T-helper 17 cell (primary cell): ENCODE measurements around the gene ASNS. TPM values are rescaled to one million over a fixed set of nuclear protein-coding genes. Genes with fewer than 3 reads are reported as not detected.
A peak's percentile ranks its signal among the peaks of the same experiment; 100 is the strongest.
"Not testable (repeated sequence)": the region's sequence is repeated elsewhere in the genome, so short reads cannot be mapped to it uniquely, and the experiment has no call there.

ENCODE experiments used
- ATAC-seq: fragments of 150-1000 bp; cut with Tn5 transposase; 2 replicates; pipeline ENCODE4 v1.10.0; 2021; ENCODE audit warnings: mild to moderate bottlenecking, moderate library complexity
- DNase-seq, 3 donors: peaks; one replicate each; pipeline versions ENCODE4 v3.0.0 to v3.0.0-alpha.2; 2020 to 2021
- H3K9me3 ChIP-seq: one replicate; pipeline ENCODE4 v1.7.0; 2013; ENCODE audit warnings: low read length, mild to moderate bottlenecking; ENCODE audit not compliant: control insufficient read depth, poor library complexity, severe bottlenecking
- H3K27ac Mint-ChIP-seq: one replicate; pipeline ENCODE4 v1.8.0; 2022; ENCODE audit warnings: mild to moderate bottlenecking, moderate library complexity, mixed read lengths
- H3K27me3 Mint-ChIP-seq: one replicate; pipeline ENCODE4 v1.8.0; 2022; ENCODE audit warnings: mixed read lengths
- H3K36me3 Mint-ChIP-seq: one replicate; pipeline ENCODE4 v1.8.0; 2022; ENCODE audit warnings: low read depth, mixed read lengths
- H3K4me1 Mint-ChIP-seq: one replicate; pipeline ENCODE4 v1.8.0; 2022; ENCODE audit warnings: mild to moderate bottlenecking, mixed read lengths
- H3K4me3 Mint-ChIP-seq: one replicate; pipeline ENCODE4 v1.8.0; 2022; ENCODE audit warnings: mild to moderate bottlenecking, moderate library complexity, mixed read lengths
- total RNA-seq, 4 donors: library from RNA in 2 of 4; stranded (reverse) in 2 of 4; gene quantifications; one replicate each; pipeline ENCODE4 v1.2.3 and lab custom pipeline; 2022 to 2026

Gene ASNS, protein sequence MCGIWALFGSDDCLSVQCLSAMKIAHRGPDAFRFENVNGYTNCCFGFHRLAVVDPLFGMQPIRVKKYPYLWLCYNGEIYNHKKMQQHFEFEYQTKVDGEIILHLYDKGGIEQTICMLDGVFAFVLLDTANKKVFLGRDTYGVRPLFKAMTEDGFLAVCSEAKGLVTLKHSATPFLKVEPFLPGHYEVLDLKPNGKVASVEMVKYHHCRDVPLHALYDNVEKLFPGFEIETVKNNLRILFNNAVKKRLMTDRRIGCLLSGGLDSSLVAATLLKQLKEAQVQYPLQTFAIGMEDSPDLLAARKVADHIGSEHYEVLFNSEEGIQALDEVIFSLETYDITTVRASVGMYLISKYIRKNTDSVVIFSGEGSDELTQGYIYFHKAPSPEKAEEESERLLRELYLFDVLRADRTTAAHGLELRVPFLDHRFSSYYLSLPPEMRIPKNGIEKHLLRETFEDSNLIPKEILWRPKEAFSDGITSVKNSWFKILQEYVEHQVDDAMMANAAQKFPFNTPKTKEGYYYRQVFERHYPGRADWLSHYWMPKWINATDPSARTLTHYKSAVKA
- total RNA-seq = 10 to 100 TPM; 22.1 to 22.7 TPM
- 2.3 to 7.5 reads per million in 2 donors for total RNA-seq (lab: John Stamatoyannopoulos, UW)

DNA sequence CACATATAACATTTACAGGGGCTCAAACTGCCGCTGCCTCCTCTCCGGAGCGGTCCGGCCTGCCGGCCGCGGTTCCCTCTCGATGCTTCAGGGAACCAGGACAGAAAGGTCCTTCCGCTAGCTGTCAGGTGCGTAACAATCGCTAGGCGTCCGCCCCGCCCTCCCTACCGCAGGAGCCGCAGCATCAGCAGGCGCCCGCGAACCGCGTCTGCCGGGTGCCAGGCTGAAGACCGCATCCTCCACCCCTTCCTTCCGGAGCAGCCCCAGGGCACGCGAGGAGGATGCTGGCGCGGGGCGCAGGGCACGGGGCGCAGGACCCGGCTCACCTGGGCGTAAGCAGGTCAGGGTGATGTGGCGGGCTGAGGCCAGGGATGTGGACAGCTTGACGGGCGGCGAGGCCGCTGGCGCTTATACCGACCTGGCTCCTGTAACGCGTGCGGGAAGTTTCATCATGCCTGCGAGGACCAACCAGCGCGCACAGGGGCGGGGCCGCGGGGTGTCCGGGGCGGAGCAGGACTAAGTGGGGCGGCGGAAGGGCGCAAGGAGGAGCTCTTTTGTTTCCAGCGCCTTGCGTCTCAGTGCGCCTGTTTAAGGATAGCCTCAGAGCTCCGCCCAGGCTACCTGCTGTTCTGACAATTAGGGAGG is at the start of gene ASNS:
Gene ASNS (minus strand): TSS at position 384 of the 645 bp plus-strand sequence. CDS start 3,252 bp downstream, outside the sequence.
- no peaks in the 10 kb centered on the region for H3K36me3 Mint-ChIP-seq
- peak; percentile 88 for ATAC-seq

GRCh38 chr7:97921254-97921653 is 49.0 kb upstream of the ASNS start:
- not testable (repeated sequence) for H3K27ac Mint-ChIP-seq, H3K4me3 Mint-ChIP-seq, ATAC-seq, H3K27me3 Mint-ChIP-seq, DNase-seq, H3K36me3 Mint-ChIP-seq, H3K9me3 ChIP-seq, H3K4me1 Mint-ChIP-seq

More for the DNA sequence above, at the start of gene ASNS:
- Mint-ChIP-seq H3K27me3 (no peaks in the 10 kb centered on the region), H3K4me3 (peak within 1 kb of the TSS; percentile 91), H3K27ac (peak within 1 kb of the TSS; percentile 89), H3K4me1 (peaks cover 12% of the 10 kb centered on the region)
- no peaks in the 10 kb centered on the region for H3K9me3 ChIP-seq
- peak; percentile 58 to 68 (median 67) for DNase-seq

- H3K27me3 Mint-ChIP-seq, DNase-seq, H3K9me3 ChIP-seq, H3K27ac Mint-ChIP-seq, H3K4me1 Mint-ChIP-seq, H3K36me3 Mint-ChIP-seq, ATAC-seq, H3K4me3 Mint-ChIP-seq: not testable (repeated sequence)
Observed at GRCh38 chr7:97915267-97915666, 43.1 kb upstream of the ASNS start.

GRCh38 chr7:97912294-97912693 is 40.1 kb upstream of the ASNS start:
- not testable (repeated sequence) for H3K27me3 Mint-ChIP-seq, H3K27ac Mint-ChIP-seq, H3K9me3 ChIP-seq, H3K4me3 Mint-ChIP-seq, H3K36me3 Mint-ChIP-seq, ATAC-seq, DNase-seq, H3K4me1 Mint-ChIP-seq

DNA sequence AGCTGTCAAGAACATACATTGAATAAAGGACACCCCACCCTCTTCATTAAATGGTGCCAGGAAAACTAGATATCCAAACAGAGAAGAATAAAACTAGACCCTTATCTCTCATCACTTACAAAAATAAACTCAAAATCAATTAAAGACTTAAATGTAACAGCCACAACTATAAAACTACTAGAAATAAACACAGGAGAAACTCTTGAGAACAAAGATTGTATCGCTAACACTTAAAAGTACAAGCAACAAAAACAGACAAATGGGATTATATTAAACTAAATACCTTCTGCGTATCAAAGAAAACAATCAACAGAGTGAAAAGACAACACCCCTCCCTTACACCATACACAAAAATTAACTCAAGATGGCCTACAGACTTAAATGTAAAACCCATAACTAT is 24.7 kb upstream of the ASNS start:
- not testable (repeated sequence) for H3K9me3 ChIP-seq, DNase-seq, H3K4me3 Mint-ChIP-seq, H3K27me3 Mint-ChIP-seq, H3K36me3 Mint-ChIP-seq, H3K4me1 Mint-ChIP-seq, ATAC-seq, H3K27ac Mint-ChIP-seq

- DNase-seq, H3K27me3 Mint-ChIP-seq, H3K4me1 Mint-ChIP-seq, H3K36me3 Mint-ChIP-seq, ATAC-seq, H3K9me3 ChIP-seq, H3K4me3 Mint-ChIP-seq, H3K27ac Mint-ChIP-seq: not testable (repeated sequence)
Observed at GRCh38 chr7:97891721-97892120, 19.5 kb upstream of the ASNS start.

DNA sequence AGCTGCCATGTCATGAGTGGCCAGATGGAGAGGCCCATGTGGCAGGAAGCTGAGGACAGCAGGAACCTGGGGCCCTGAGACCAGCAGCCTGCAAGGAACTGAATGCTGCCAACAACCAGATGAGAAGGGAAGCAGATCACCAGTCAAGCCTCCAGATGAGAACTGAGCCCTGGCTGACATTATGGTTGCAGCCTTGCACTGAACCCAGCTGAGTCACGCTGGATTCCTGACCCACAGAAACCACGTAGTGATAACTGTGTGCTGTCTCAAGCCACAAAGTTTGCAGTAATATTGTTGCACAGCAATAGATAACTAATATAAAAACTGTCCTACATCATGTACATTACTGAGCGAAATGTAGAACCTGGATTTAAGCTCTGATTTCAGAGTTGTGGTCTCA is 7.3 kb upstream of the ASNS start:
- H3K27ac Mint-ChIP-seq, H3K9me3 ChIP-seq, H3K4me3 Mint-ChIP-seq, H3K36me3 Mint-ChIP-seq, H3K27me3 Mint-ChIP-seq, DNase-seq, H3K4me1 Mint-ChIP-seq, ATAC-seq: not testable (repeated sequence)

GRCh38 chr7:97874894-97875293 is 2.7 kb upstream of the ASNS start:
- not testable (repeated sequence) for H3K9me3 ChIP-seq, H3K27ac Mint-ChIP-seq, ATAC-seq, H3K36me3 Mint-ChIP-seq, H3K27me3 Mint-ChIP-seq, H3K4me3 Mint-ChIP-seq, DNase-seq
- peaks cover 12% of the 10 kb centered on the region for H3K4me1 Mint-ChIP-seq

DNA sequence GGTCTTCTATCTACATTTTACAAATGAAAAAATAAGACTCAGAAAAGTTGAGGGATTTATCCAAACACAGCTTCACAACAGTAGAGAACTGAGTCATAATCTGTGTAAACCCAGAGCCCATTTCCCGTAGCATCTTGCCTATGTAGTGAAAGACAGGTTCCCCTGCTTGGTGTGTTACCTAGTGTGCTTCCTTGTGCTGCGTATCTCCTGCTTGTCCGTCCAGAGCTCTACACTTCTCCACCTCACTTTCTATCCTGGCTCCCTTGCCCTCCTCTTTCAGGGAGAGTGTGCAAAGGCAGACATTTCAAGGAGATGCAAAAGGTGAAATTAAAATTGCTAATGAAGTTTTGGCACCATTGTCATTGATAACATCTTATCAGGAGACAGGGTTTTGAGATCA is 1.4 kb upstream of the ASNS start:
- Mint-ChIP-seq H3K27ac (peak overlapping the region; percentile 89), H3K4me3 (peak overlapping the region; percentile 47), H3K4me1 (peaks cover 12% of the 10 kb centered on the region), H3K27me3 (no peaks in the 10 kb centered on the region), H3K36me3 (no peaks in the 10 kb centered on the region)
- no peak for DNase-seq
- H3K9me3 ChIP-seq = no peaks in the 10 kb centered on the region
- no peak for ATAC-seq

- peak overlapping the region; percentile 91 for H3K4me3 Mint-ChIP-seq
- peak overlapping the region; percentile 89 for H3K27ac Mint-ChIP-seq
- peak; percentile 16 for ATAC-seq
Observed at GRCh38 chr7:97871659-97872024, 566 bp downstream of the ASNS start.

DNA sequence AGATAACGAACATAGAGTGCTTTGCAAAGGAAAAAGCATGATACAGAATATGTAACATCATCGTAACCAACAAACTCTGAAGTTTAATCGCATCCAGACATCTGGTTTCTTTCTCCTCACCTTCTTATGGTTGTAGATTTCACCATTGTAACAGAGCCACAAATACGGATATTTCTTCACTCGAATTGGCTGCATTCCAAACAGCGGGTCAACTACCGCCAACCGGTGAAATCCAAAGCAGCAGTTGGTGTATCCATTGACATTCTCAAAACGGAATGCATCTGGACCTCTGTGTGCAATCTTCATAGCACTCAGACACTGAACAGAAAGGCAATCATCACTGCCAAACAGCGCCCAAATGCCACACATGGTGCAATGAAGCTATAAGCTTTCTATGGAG is 3.4 kb downstream of the ASNS start:
- Mint-ChIP-seq H3K27ac (no peak overlapping the region), H3K27me3 (no peaks in the 10 kb centered on the region), H3K4me1 (peaks cover 12% of the 10 kb centered on the region), H3K36me3 (no peaks in the 10 kb centered on the region), H3K4me3 (no peak overlapping the region)
- H3K9me3 ChIP-seq = no peaks in the 10 kb centered on the region
- ATAC-seq (no peak), DNase-seq (no peak)

More at GRCh38 chr7:97871659-97872024, 566 bp downstream of the ASNS start:
- H3K9me3 ChIP-seq = no peaks in the 10 kb centered on the region
- Mint-ChIP-seq H3K4me1 (peaks cover 12% of the 10 kb centered on the region), H3K27me3 (no peaks in the 10 kb centered on the region), H3K36me3 (no peaks in the 10 kb centered on the region)
- DNase-seq = peak in 2 of 3 donors; percentile 12 to 17

- H3K4me1 Mint-ChIP-seq = peaks cover 10% of the 10 kb centered on the region
- no peak overlapping the region for H3K4me3 Mint-ChIP-seq
- H3K27ac Mint-ChIP-seq = no peak overlapping the region
- no peaks in the 10 kb centered on the region for H3K36me3 Mint-ChIP-seq
- no peaks in the 10 kb centered on the region for H3K9me3 ChIP-seq
- DNase-seq = no peak
- H3K27me3 Mint-ChIP-seq = no peaks in the 10 kb centered on the region
- ATAC-seq = no peak
Observed at GRCh38 chr7:97868314-97868713, 3.9 kb downstream of the ASNS start.

DNA sequence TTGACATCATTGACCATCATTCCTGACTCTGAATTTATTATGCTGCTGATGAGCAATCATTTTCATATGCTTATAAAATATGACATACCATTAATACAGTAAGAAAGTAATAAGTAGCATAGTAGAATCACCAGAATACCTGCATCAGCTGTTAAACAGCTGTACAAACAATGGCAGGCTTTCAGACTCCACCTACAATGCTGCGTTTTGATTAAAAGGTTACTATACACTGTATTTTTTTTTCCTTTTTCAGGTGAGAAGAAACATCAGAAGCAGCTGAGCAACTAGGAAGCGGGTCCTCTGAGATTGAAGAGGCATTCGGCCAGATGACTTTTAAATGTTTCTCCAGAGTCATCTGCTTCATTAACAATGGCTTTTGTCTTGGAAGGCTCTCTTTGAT is 7.1 kb downstream of the ASNS start:
- no peak for ATAC-seq
- H3K36me3 Mint-ChIP-seq = peaks cover 2% of the 10 kb centered on the region
- H3K4me3 Mint-ChIP-seq = no peak overlapping the region
- peaks cover 4% of the 10 kb centered on the region for H3K4me1 Mint-ChIP-seq
- no peaks in the 10 kb centered on the region for H3K27me3 Mint-ChIP-seq
- no peak overlapping the region for H3K27ac Mint-ChIP-seq
- no peaks in the 10 kb centered on the region for H3K9me3 ChIP-seq
- no peak for DNase-seq
